Right ventricle myocardium superior (tissue), 1 donor: ENCODE data around the gene EHD4. TPM values are rescaled to one million over a fixed set of nuclear protein-coding genes. Genes with fewer than 3 reads are reported as not detected.

Source experiments
- ATAC-seq: fragments of 200-7000 bp; cut with Tn5 transposase; one replicate; pipeline ENCODE4 v1.9.1; 2020; ENCODE audit warnings: mild to moderate bottlenecking; ENCODE audit not compliant: poor library complexity
- DNase-seq: peaks from one replicate; pipeline ENCODE4 v3.0.0-alpha.2; 2020
- intact Hi-C: fragments of 100-400 bp; cut with DNase I; formaldehyde crosslinking; loops from one replicate; pipeline ENCODE4 v1.11.2; 2022
- total RNA-seq: library from RNA; stranded (reverse); fragmentation: NEBNext Ultra II Directional; extraction: Animal tissue kit (Norgen Biotek cat#: 25700); gene quantifications from one replicate; pipeline ENCODE4 v1.2.1, GENCODE V29; 2021
- donor health status: DM: no; HTN: yes; CAD: no; lungs with severe emphysema.

The EHD4 gene
- total RNA-seq, 1 donor from 2014 or later = 47.2 TPM

- DNase-seq (no peak), ATAC-seq (no peak)
- intact Hi-C loops = no loop called here
These were observed 5.4 kb downstream of the EHD4 start for GRCh38 chr15:41966920-41967465.

GRCh38 chr15:41966414-41966812 is 5.9 kb downstream of the EHD4 start:
- DNase-seq = no peak
- no peak for ATAC-seq
- intact Hi-C loops = no loop called here

- intact Hi-C loops = no loop called here
These were observed 6.6 kb downstream of the EHD4 start for GRCh38 chr15:41965441-41966413.

GRCh38 chr15:41961595-41962202 is 10.7 kb downstream of the EHD4 start:
- ATAC-seq (no peak), DNase-seq (no peak)
- intact Hi-C loops = loop anchor here (5.0 kb wide), 1 partner anchor 34 kb away; no protein-coding TSS in a partner anchor

More at GRCh38 chr15:41965441-41966413, 6.6 kb downstream of the EHD4 start:
- ATAC-seq (peak; percentile 79), DNase-seq (peak; percentile 80)

- ATAC-seq (no peak), DNase-seq (no peak)
- intact Hi-C loops = loop anchor here (5.0 kb wide), 1 partner anchor 34 kb away; no protein-coding TSS in a partner anchor
These were observed 11.3 kb downstream of the EHD4 start for GRCh38 chr15:41961001-41961518.

GRCh38 chr15:41958002-41958420 is 14.3 kb downstream of the EHD4 start:
- DNase-seq = no peak
- ATAC-seq = peak; percentile 48
- intact Hi-C loops = no loop called here

GRCh38 chr15:41957021-41957897 is 15.1 kb downstream of the EHD4 start:
- intact Hi-C loops = no loop called here
- ATAC-seq (peak; percentile 49), DNase-seq (no peak)

- DNase-seq (no peak), ATAC-seq (peak; percentile 59)
- intact Hi-C loops = no loop called here
These were observed 16.4 kb downstream of the EHD4 start for GRCh38 chr15:41955807-41956525.

GRCh38 chr15:41955100-41955499 is 17.3 kb downstream of the EHD4 start:
- no peak for ATAC-seq
- no peak for DNase-seq
- intact Hi-C loops = no loop called here

GRCh38 chr15:41954036-41954435 is 18.3 kb downstream of the EHD4 start:
- no peak for DNase-seq
- intact Hi-C loops = no loop called here
- ATAC-seq = no peak

- DNase-seq = no peak
- no peak for ATAC-seq
- intact Hi-C loops = no loop called here
These were observed 20.3 kb downstream of the EHD4 start for GRCh38 chr15:41952013-41952563.

GRCh38 chr15:41951571-41951970 is 20.8 kb downstream of the EHD4 start:
- no peak for DNase-seq
- no peak for ATAC-seq
- intact Hi-C loops = no loop called here

- no peak for DNase-seq
- intact Hi-C loops = no loop called here
These were observed 21.9 kb downstream of the EHD4 start for GRCh38 chr15:41950489-41950888.

GRCh38 chr15:41950127-41950483 is 22.3 kb downstream of the EHD4 start:
- intact Hi-C loops = no loop called here
- DNase-seq (no peak), ATAC-seq (no peak)

More at GRCh38 chr15:41950489-41950888, 21.9 kb downstream of the EHD4 start:
- peak; percentile 19 for ATAC-seq

GRCh38 chr15:41949401-41950126 is 22.8 kb downstream of the EHD4 start:
- DNase-seq (no peak), ATAC-seq (no peak)
- intact Hi-C loops = no loop called here

- ATAC-seq (no peak), DNase-seq (peak; percentile 77)
- intact Hi-C loops = no loop called here
These were observed 23.9 kb downstream of the EHD4 start for GRCh38 chr15:41948490-41948889.

- ATAC-seq (peak; percentile 84), DNase-seq (peak; percentile 64)
- intact Hi-C loops = no loop called here
These were observed 25.4 kb downstream of the EHD4 start for GRCh38 chr15:41946970-41947369.
